GM18909 (cell line): ENCODE data around the gene HEATR5A.
"Not testable (repeated sequence)": the region's sequence is repeated elsewhere in the genome, so short reads cannot be mapped to it uniquely, and the experiment has no call there.

ENCODE experiments used
- ATAC-seq: cut with Tn5 transposase; IDR thresholded peaks from one replicate; pipeline ENCODE4 v1.9.1; 2021; ENCODE audit warnings: mild to moderate bottlenecking; ENCODE audit not compliant: unreplicated experiment, poor library complexity

The HEATR5A gene

DNA sequence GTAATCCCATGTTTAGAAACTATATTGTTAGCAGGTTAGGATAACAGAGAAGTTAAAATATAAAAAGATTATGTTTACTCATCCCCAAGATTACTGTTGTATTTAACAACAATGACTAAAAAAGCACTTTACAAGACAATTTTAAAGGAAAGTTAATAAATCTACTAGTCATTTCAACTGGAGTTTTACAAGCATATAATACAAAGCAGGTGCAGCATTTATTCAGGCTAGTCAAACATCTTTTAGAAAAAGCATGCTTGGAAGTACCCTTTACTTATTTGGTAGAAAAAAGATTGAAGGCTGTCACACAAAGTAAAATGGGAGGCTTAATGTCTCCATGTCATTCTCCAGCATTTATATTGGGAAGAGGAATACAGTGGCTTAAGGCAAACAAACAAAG lies 80.6 kb downstream of the HEATR5A start:
- ATAC-seq: no peak

DNA sequence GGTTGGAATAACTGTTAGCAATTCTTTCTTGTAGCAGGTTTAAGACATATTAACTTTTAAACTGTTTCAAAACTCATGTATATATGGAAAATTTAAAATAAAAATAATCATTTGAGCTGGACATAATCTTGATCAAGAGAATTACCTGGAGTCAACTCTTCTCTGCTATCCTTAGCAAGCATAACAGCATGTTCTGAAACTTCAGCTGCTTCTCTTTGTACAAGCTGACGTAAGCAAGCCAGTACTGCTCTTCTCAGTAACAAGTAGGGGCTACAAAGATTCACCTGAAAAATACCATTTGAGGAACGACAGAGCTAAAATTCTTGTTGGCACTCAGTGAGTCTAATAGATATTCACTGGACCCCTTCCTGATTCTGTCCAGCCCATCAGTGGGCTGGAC lies 83.0 kb downstream of the HEATR5A start:
- ATAC-seq: no peak

DNA sequence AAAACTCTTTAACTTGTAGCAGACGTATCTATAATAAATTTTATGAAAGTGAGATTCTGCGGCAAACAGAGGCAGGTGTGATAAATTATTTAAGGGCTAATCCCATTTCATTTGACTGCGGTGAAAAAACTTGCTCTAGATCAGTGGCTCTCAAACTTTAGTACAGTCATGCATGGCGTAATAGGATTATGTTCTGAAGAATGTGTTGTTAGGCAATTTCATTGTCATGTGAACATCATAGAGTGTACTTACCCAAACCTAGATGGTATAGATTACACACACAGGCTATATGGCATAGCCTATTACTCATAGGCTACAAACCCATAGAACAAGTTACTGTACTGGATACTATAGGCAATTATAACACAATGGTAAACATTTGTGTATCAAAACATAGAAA lies 83.7 kb downstream of the HEATR5A start:
- ATAC-seq: no peak

DNA sequence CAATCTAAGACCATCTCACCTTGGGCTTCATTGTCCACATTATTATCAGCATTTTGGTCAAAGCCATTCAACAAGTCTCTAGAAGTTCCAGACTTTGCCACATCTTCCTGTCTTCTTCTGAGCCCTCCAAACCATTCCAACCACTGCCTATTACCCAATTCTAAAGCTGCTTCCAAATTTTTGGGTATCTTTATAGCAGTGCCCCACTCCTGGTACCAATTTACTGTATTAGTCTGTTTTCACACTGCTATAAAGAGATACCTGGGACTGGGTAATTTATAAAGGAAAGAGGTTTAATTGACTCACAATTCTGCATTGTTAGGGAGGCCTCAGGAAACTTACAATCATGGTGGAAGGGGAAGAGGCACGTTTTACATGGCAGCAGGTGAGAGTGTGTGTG lies 89.0 kb downstream of the HEATR5A start:
- not testable (repeated sequence) for ATAC-seq

DNA sequence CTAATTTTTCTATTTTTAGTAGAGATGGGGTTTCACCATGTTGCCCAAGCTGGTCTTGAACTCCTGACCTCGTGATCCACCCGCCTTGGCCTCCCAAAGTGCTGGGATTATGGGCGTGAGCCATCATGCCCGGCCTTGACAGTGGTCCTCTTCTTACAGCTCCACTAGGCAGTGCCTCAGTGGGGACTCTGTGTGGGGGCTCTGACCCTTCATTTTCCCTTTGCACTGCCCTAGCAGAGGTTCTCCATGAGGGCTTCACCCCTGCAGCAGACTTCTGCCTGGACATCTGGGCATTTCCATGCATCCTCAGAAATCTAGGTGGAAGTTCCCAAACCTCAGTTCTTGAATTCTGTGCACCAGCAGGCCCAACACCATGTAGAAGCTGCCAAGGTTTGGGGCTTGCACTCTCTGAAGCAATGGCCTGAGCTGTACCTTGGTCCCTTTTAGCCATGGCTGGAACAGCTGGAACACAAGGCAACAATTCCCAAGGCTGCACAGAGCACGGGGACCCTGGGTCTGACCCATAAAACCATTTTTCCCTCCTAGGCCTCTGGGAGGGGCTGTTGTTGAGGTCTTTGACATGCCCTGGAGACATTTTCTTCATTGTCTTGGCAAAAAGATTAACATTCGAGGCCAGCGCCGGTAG lies 90.4 kb downstream of the HEATR5A start:
- not testable (repeated sequence) for ATAC-seq

DNA sequence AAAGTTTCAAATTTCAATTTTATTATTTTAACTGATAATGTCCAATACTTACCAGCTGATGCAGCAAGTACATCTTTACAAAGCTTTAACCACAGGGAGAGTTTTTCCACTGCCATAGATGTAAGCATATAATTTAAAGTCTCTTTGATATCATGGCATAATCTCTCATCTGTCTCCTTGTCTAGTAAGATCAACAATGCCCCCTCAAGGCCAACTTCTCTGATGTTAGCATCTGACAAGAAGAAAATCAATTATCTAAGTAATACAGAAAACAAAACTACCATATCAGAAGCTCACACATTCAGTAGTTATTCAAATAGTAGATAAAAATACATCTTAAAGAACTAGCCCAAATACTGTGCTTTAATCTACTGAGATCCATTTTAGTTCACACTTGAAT lies 94.2 kb downstream of the HEATR5A start:
- ATAC-seq: no peak

DNA sequence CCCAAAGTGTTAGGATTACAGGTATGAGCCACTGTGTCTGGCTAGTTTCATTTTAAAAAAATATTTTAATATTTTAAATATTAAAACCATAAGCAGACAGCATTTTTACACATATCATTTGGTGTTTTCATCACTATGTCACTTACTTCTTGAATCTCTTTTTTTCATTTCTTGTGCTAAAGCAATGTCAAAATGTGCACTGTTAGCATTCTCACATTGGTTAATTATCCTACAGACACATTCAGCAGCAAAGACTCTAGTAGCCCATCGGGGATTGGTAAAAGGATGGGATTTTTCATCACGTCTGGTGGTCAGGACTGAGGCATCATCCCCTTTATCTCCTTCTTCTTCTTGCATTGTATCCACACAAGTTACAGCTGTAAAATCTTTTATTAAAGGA lies 96.9 kb downstream of the HEATR5A start:
- no peak for ATAC-seq

DNA sequence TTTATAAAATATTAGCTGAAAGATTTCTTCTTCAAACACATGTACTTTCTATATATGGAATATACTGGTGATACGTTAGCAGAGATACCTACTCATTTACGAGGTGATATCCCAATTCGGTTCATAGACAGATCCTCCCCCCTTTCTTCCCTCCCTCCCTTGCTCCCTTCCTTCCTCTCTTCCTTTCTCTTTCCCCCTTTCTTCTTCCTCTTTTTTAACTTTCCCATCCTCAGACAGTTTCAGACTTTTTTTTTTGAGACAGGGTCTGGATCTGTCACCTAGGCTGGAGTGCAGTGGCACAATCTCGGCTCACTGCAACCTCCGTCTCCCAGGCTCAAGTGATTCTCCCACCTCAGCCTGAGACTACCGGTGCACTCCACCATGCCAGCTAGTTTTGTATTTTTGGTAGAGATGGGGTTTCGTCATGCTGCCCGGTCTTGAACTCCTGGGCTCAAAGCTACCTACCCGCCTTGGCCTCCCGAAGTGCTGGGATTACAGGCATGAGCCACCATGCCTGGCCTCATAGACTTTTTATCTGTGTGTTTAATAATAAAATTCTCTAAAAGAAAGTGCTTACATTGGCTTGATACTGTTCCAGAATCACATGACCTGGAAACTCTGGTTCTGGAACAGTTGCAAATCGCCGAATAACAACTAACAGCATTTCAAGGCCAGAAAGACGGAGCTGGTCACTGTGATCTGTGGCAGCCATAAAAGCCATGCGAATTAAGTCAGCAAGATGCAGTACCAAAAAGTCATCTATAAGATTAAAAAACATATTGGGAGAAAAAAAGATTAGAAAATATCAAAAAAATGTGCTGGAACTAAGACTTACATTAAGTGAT lies 99.2 kb downstream of the HEATR5A start:
- no peak for ATAC-seq

DNA sequence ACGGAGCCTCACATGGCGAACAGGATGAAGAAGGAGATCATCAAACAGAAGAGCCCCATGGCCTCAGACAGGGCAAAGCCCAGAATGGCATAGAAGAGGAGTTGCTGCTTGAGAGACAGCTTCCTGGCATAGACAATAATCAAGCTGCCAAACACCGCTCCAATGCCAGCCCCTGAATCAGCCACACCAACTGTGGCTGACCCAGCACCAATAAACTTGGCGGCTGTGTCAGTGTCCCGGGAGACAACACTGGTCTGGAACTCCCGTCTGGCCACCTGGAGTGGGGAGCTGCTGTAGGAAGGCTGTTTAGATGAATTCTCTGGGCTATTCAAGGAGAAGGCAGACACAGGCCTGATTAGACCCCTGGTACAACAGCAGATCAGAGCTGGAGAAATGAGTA lies 100.1 kb downstream of the HEATR5A start:
- ATAC-seq: no peak

DNA sequence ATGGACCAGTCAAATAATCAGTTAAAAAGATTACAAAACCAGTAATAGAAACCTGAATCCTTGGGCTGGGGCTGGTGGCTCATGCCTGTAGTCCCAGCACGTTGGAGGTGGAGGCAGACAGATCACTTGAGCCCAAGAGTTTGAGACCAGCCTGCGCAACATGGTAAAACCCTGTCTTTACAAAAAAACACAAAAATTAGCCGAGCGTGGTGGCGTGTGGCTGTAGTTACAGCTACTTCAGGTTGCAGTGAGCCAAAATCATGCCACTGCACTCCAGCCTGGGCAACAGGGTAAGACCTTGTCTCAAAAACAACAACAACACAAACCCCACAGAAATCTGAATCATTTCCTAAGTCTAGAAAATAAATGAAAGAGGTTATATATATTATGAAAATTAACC lies 100.6 kb downstream of the HEATR5A start:
- no peak for ATAC-seq

DNA sequence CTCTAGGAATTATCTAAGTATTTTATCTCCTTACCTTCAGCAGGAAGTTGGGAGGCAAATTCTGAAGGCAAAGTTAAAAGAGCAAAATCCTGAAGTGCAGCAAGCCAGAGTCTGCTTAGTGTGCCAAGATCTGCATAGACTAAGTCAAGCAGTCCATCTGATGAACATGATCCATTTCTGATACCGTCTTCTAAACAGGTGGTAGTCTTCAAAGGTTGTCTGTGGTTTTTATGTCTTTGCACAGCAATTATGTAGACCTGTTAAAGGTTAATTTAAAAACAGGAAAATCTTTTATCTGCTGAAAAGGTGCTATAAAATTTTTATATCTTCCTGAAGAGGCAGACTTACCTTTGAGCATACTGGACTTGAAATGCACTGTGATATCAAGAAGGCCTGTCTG lies 107.4 kb downstream of the HEATR5A start:
- ATAC-seq: no peak

DNA sequence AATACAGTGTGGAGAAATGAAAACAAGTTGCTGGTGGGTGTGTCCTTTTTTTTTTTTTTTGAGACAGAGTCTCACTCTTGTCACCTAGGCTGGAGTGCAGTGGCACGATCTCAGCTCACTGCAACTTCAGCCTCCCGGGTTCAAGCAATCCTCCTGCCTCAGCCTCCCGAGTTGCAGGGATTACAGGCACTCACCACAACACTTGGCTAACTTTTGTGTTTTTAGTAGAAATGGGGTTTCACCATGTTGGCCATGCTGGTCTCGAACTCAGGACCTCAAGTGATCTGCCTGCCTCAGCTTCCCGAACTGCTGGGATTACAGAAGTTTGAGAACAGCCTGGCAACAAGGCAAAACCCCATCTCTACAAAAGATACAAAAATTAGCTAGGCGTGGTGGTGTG lies 108.0 kb downstream of the HEATR5A start:
- ATAC-seq: not testable (repeated sequence)

DNA sequence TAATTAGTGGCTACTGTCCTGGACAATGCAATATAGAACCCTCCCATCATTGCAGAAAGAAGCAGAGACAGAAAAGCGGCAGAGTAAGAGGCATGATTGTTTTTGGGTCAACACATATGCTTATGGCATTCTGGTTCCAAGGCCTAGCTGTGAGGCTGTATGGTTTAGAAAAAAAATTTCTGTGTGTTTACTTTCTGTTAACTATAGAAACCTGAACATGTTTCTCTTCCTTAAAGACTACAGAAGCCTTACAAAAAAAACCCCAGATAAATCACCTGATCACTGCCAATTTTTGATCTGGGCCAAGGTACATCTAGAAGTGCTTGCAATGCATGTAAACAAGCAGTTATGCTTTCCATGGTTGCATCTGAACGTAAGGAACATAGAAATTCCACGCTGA lies 112.7 kb downstream of the HEATR5A start:
- ATAC-seq: peak; percentile 43

DNA sequence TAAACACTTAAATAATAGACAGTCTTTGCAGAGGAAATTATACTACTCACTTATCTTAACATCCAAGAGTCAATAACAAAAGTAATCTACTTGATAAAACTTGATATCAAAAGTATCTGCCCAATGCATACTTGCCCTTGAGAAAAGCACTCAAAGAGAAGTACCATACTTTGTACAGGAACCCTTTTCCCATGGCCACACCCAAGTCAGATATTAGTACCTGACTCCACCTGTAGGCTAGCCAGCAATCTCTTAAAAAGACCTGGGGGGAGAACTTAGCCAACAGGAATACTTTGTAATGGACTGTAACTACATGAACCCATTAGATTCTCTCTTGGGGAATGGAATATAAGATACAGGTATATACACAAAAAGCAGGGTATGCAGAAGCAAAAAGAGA lies 113.2 kb downstream of the HEATR5A start:
- peak; percentile 10 for ATAC-seq

DNA sequence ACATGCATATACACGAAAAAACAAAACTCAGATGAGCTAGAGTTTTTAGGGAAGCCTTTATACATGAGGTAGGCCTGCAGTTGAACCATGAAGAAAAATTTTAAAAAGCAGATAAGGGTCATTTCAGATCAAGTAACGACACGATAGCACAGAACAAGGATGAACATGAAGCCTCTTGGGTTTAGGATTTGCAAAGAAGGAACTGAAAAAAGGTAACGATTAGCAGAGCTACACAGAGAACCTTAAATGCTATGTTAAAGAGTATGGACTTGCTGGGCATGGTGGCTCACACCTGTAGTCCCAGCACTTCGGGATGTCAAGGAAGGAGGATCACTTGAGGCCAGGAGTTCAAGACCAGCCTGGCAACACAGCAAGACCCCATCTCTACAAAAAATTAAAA lies 116.7 kb downstream of the HEATR5A start:
- ATAC-seq: no peak

DNA sequence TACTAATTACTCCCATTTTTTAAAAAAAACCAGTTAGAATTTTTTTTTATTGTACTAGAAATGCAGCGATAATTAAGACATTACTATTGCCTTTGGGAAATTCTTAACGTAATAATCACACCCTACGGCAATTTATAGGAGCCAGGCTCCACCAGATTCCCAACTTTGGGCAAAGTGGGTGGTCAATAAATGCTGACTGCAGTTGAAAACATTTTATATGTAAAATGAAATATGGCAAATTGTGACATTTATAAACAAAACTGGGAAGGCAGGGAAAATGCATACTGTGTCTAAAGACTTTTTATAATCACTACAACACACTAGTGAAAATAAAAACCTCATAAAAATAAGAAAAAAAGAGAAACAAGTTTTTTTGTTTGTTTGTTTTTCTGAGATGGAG lies 119.5 kb downstream of the HEATR5A start:
- no peak for ATAC-seq

DNA sequence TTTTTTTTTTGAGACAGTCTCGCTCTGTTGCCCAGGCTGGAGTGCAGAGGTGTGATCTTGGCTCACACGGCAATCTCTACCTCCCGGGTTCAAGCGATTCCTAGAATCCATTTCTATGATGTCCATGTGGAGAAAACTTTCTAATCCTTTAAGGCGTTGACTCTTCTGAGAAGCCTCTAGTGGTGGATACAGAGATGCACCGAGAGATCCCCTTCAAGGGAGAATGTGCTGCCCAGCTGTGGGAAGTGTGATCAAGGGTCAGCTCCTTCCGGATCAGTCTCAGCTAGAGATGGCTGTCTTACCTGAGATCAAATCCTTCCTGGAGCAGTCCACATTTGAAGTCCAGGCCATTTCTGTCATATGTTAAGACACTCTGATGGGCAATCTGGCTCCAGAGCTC lies 120.1 kb downstream of the HEATR5A start:
- ATAC-seq: no peak

DNA sequence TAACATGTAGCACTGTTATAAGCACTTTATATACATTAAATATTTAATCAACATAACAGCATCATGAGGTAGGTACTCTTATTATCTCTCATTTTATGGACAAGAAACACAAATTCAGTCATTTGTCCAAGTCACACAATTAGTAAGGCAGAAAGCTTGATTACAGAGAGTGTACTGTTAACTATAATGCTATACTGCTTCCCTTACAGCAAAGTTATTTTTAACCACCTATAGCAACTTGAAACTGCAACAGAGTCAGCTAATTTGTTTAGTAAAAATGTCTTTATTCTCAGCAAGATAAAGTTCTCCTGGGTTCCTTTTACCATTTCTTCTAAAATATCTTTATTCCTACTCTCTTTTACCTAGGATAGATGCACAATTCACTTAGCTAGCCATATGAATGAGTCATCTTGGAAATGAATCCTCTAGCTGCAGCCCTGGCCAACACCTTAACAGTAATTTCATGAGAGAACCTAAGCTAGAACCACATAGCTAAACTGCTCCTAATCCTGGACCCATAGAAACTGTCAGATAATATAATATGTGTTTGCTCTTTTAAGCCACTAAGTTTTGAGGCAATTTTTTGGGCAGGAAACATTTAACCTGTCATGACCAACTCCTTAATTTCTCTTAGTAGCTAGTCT lies 122.5 kb downstream of the HEATR5A start:
- peak; percentile 69 for ATAC-seq

DNA sequence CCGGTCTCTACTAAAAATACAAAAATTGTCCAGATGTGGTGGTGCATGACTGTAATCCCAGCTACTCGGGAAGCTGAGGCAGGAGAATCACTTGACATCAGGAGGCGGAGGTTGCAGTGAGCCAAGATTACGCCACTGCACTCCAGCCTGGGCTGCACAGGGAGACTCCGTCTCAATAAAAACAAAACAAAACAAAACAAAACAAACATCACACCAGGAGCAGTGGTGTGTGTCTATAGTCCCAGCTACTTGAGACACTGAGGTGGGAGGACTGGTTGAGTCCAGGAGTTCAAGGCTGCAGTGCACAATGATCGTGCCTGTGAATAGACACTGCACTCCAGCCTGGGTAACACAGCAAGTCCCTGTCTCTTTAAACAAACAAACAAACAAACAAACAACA lies 123.2 kb downstream of the HEATR5A start:
- no peak for ATAC-seq

DNA sequence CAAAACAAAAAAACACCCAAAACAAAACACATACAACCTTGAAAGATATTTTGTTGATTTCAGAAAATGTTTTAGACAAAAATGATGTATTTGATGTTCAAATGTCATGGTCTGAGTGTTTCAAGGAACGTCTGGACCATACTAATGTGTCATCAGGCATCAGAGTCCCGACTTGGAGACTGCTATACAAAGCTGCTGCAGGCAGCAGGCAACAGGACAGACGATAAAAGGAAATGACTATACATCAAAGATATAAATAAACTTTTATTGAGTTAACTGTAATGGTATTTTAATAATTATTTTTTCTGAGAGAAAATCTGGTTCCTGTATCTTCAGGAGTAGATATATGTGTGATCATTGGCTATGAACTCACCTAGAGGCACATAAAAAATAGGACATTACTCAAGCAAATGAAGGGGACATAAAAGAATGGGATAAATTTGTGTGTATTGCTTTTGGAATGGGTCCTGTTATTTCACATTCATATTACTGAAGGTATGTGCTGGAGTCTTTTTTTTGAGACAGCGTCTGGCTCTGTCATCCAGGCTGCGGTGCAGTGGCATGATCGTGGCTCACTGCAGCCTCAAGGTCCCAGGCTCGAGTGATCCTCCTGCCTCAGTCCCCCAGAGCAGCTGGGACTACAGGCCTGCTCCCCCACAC lies 125.5 kb downstream of the HEATR5A start:
- no peak for ATAC-seq
